CD14-positive monocyte (primary cell): ENCODE results near the gene TMBIM4. TPM values are rescaled to one million over a fixed set of nuclear protein-coding genes. Genes with fewer than 3 reads are reported as not detected.

Source experiments
- DNase-seq, 3 donors: peaks; one replicate each; pipeline ENCODE4 v3.0.0-alpha.2; 2011 to 2022
- H2AFZ ChIP-seq: 2 replicates; pipeline ENCODE4 v1.6.0; 2012; ENCODE audit warnings: mild to moderate bottlenecking, low read depth, low read length, inconsistent platforms; ENCODE audit not compliant: insufficient read depth, poor library complexity, severe bottlenecking
- H3K27ac ChIP-seq, 2 donors: 1 replicate in 1 of 2; 2 replicates in 1 of 2; pipeline ENCODE4 v1.5.1; 2012 to 2013; ENCODE audit warnings: low read length in 2 of 2, control low read depth in 1 of 2, inconsistent platforms in 1 of 2, low read depth in 1 of 2, mild to moderate bottlenecking in 1 of 2
- H3K27me3 ChIP-seq, 2 donors: one replicate each; pipeline versions ENCODE4 v1.6.0 to v1.6.1; 2011 to 2013; ENCODE audit warnings: low read length in 2 of 2; ENCODE audit not compliant: control insufficient read depth in 2 of 2, insufficient read depth in 2 of 2
- H3K36me3 ChIP-seq, 2 donors: replicated peaks in 1 of 2; 1 replicate in 1 of 2; 2 replicates in 1 of 2; pipeline versions ENCODE4 v1.5.1 to v1.6.1; 2012 to 2013; ENCODE audit warnings: low read length in 2 of 2, control low read depth in 1 of 2, inconsistent platforms in 1 of 2, mild to moderate bottlenecking in 1 of 2; ENCODE audit not compliant: insufficient read depth in 2 of 2, control insufficient read depth in 1 of 2
- H3K4me1 ChIP-seq, 2 donors: 1 replicate in 1 of 2; 2 replicates in 1 of 2; pipeline versions ENCODE4 v1.5.1 to v1.6.1; 2012 to 2013; ENCODE audit warnings: low read length in 2 of 2, control low read depth in 1 of 2, inconsistent platforms in 1 of 2, mild to moderate bottlenecking in 1 of 2, moderate library complexity in 1 of 2; ENCODE audit not compliant: insufficient read depth in 2 of 2, control insufficient read depth in 1 of 2
- H3K4me2 ChIP-seq: replicated peaks from 2 replicates; pipeline ENCODE3; 2012; ENCODE audit warnings: low read length, moderate library complexity, mild to moderate bottlenecking; ENCODE audit not compliant: poor library complexity, severe bottlenecking; ENCODE audit errors: extremely low read depth
- H3K4me3 ChIP-seq, 3 experiments: fragments of 200-600 bp in 1 of 3; sonication (generic) in 1 of 3; replicated peaks in 1 of 3; 1 replicate in 2 of 3; 2 replicates in 1 of 3; pipeline ENCODE4 v1.5.1; 2011 to 2013; ENCODE audit warnings: low read length in 3 of 3, mild to moderate bottlenecking in 3 of 3, control low read depth in 2 of 3, low read depth in 2 of 3, inconsistent platforms in 1 of 3, moderate library complexity in 1 of 3
- H3K79me2 ChIP-seq: 2 replicates; pipeline ENCODE4 v1.6.0; 2012; ENCODE audit warnings: mild to moderate bottlenecking, control low read depth, inconsistent platforms, low read length, moderate library complexity; ENCODE audit not compliant: insufficient read depth
- H3K9ac ChIP-seq: 2 replicates; pipeline ENCODE4 v1.6.0; 2017; ENCODE audit warnings: low read length, mild to moderate bottlenecking; ENCODE audit not compliant: insufficient read depth, poor library complexity, severe bottlenecking
- H3K9me3 ChIP-seq, 2 donors: replicated peaks in 1 of 2; 1 replicate in 1 of 2; 2 replicates in 1 of 2; pipeline versions ENCODE4 v1.5.1 to v1.6.1; 2012 to 2013; ENCODE audit warnings: low read length in 2 of 2, control low read depth in 1 of 2; ENCODE audit not compliant: control insufficient read depth in 1 of 2, insufficient read depth in 1 of 2
- H4K20me1 ChIP-seq: 2 replicates; pipeline ENCODE4 v1.6.0; 2012; ENCODE audit warnings: mild to moderate bottlenecking, low read length, control low read depth, moderate library complexity; ENCODE audit not compliant: insufficient read depth
- H3K27ac Mint-ChIP-seq, 7 donors: one replicate each; pipeline ENCODE4 v1.8.0; 2020; ENCODE audit warnings: mild to moderate bottlenecking in 7 of 7, mixed read lengths in 7 of 7, moderate library complexity in 6 of 7, inconsistent platforms in 2 of 7
- H3K27me3 Mint-ChIP-seq, 3 donors: one replicate each; pipeline ENCODE4 v1.8.0; 2021 to 2022; ENCODE audit warnings: low read depth in 3 of 3, mild to moderate bottlenecking in 3 of 3, mixed read lengths in 3 of 3, moderate library complexity in 3 of 3, inconsistent platforms in 1 of 3
- H3K36me3 Mint-ChIP-seq, 2 donors: one replicate each; pipeline ENCODE4 v1.8.0; 2020; ENCODE audit warnings: mixed read lengths in 2 of 2, inconsistent platforms in 1 of 2, mild to moderate bottlenecking in 1 of 2
- H3K4me1 Mint-ChIP-seq: one replicate; pipeline ENCODE4 v1.8.0; 2020; ENCODE audit warnings: mild to moderate bottlenecking, mixed read lengths
- H3K4me3 Mint-ChIP-seq, 2 donors: one replicate each; pipeline ENCODE4 v1.8.0; 2020; ENCODE audit warnings: mild to moderate bottlenecking in 2 of 2, mixed read lengths in 2 of 2, moderate library complexity in 1 of 2
- H3K9me3 Mint-ChIP-seq, 7 donors: one replicate each; pipeline ENCODE4 v1.8.0; 2020 to 2022; ENCODE audit warnings: mixed read lengths in 7 of 7, mild to moderate bottlenecking in 6 of 7, moderate library complexity in 6 of 7, inconsistent platforms in 2 of 7
- CTCF ChIP-seq: fragments of 200-600 bp; IDR thresholded peaks from one replicate; pipeline ENCODE4 v1.8.0; 2022; ENCODE audit warnings: antibody characterized with exemption, mild to moderate bottlenecking
- WGBS: methylation state at CpG from one replicate; pipeline ENCODE4 v1.1.5; 2013; ENCODE audit warnings: missing lambda C conversion rate; ENCODE audit not compliant: insufficient coverage; 5-methylcytosine and 5-hydroxymethylcytosine counted together
- intact Hi-C, 2 donors: fragments of 100-400 bp; cut with micrococcal nuclease; formaldehyde crosslinking; loops; one replicate each; pipeline versions ENCODE4 v1.15.0 to v1.15.1; 2023
- polyA plus RNA-seq, 3 donors: library from polyadenylated mRNA; depleted of rRNA in 1 of 3; unstranded in 2 of 3; stranded (reverse) in 1 of 3; fragments of 300-500 nt in 2 of 3; fragments of >200 nt in 1 of 3; fragmentation: Illumina TruSeq in 2 of 3; gene quantifications; 1 replicate in 2 of 3; 2 replicates in 1 of 3; pipeline ENCODE4 v1.2.3, GENCODE V29; 2012 to 2021

TMBIM4 gene
- polyA plus RNA-seq, 3 donors = 153 to 823 (median 694) TPM

GRCh38 chr12:66189889-66190288 lies 20.1 kb upstream of the TMBIM4 start:
- TF ChIP-seq CTCF = no peak
- peak overlapping the region; percentile 89 for H3K4me2 ChIP-seq
- H4K20me1 ChIP-seq = peaks cover 38% of the 10 kb centered on the region
- Mint-ChIP-seq H3K27me3 (no peaks in the 10 kb centered on the region), H3K9me3 (peaks cover 0 to 4% (median under 1%) of the 10 kb centered on the region in 7 donors), H3K4me1 (peaks cover 64% of the 10 kb centered on the region), H3K4me3 (peak overlapping the region; percentile 85 to 97), H3K27ac (peak overlapping the region; percentile 95 to 100 (median 99)), H3K36me3 (peaks cover 14 to 22% of the 10 kb centered on the region in 2 donors)
- 0% methylated on average over 1 of the region's 6 CpGs for WGBS
- peaks cover 57% of the 10 kb centered on the region for H3K79me2 ChIP-seq
- peak overlapping the region; percentile 90 for H3K9ac ChIP-seq
- DNase-seq = no peak
- H3K36me3 ChIP-seq = peaks cover 2 to 10% of the 10 kb centered on the region in 2 donors
- H2AFZ ChIP-seq = no peak overlapping the region
- H3K27ac ChIP-seq = peak overlapping the region; percentile 91 to 98
- no peaks in the 10 kb centered on the region for H3K9me3 ChIP-seq
- intact Hi-C loops = loop anchor here (5.0 to 10.0 kb wide), 2 partner anchors 45 to 47 kb away; no protein-coding TSS in a partner anchor
- peaks cover 73 to 74% of the 10 kb centered on the region in 2 donors for H3K4me1 ChIP-seq
- H3K4me3 ChIP-seq = peak overlapping the region; percentile 86 to 96 (median 94)
- H3K27me3 ChIP-seq = no peaks in the 10 kb centered on the region

DNA sequence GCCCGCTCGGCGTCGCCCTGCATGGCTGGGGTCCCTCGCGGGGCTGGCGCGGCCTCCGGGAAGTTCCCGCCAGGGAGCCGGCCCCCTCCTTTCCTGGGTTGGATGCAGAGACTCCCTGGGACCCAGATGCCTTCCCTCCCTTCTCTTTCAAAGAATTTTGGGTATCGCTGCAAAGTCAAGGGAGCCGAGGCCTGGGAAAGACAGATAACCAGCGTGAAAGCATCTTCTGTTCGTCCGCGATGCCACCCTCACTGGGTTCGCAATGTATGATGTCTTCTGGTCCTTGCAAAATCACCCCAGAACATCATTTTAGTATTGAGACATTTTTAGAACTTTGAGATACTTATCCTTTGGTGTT lies 19.7 kb upstream of the TMBIM4 start:
- H3K9ac ChIP-seq = peak overlapping the region; percentile 90
- H3K27ac Mint-ChIP-seq = peak overlapping the region; percentile 95 to 100 (median 99)
- 0% methylated on average over 7 of the region's 18 CpGs for WGBS
- peak overlapping the region; percentile 85 to 97 for H3K4me3 Mint-ChIP-seq
- H3K4me1 Mint-ChIP-seq = peaks cover 61% of the 10 kb centered on the region
- no peaks in the 10 kb centered on the region for H3K9me3 ChIP-seq
- H4K20me1 ChIP-seq = peaks cover 34% of the 10 kb centered on the region
- TF ChIP-seq CTCF = no peak
- peaks cover 0 to 5% of the 10 kb centered on the region in 2 donors for H3K36me3 ChIP-seq
- H3K27ac ChIP-seq = peak overlapping the region; percentile 91 to 98
- peaks cover 12 to 22% of the 10 kb centered on the region in 2 donors for H3K36me3 Mint-ChIP-seq
- peaks cover 52% of the 10 kb centered on the region for H3K79me2 ChIP-seq
- H3K27me3 Mint-ChIP-seq = no peaks in the 10 kb centered on the region
- H3K4me1 ChIP-seq = peaks cover 69% of the 10 kb centered on the region in 2 donors
- H2AFZ ChIP-seq = no peak overlapping the region
- intact Hi-C loops = no loop called here
- peak overlapping the region; percentile 89 for H3K4me2 ChIP-seq
- H3K9me3 Mint-ChIP-seq = peaks cover under 1 to 7% (median 3%) of the 10 kb centered on the region in 7 donors
- peak overlapping the region; percentile 86 to 96 (median 94) for H3K4me3 ChIP-seq
- no peaks in the 10 kb centered on the region for H3K27me3 ChIP-seq
- DNase-seq = peak in 1 of 3 donors; percentile 7
